ENCODE data around the gene KLK6.

KLK6 gene

GRCh38 chr19:50969413-50969760 lies at the start of gene KLK6:
Gene KLK6, minus strand, starts transcription at chr19:50969591. Its CDS starts 1,487 bp downstream, at chr19:50968104.
- TF ChIP-seq JUND (IDR thresholded peaks at IDR 0.05; ENCODE audit: low read depth), result no peak
- in situ Hi-C loops (cut with HindIII; ENCODE audit: low pct_unique_long_range_greater_than_20kb, low sequenced_read_pairs), result no loop called here
- DNase-seq (ENCODE audit: low read depth in 1 of 2, low spot score in 1 of 2), result no peak

GRCh38 chr19:51018745-51019543 lies 49.6 kb upstream of the KLK6 start:
- in situ Hi-C loops (cut with HindIII; ENCODE audit: low pct_unique_long_range_greater_than_20kb, low sequenced_read_pairs), result no loop called here

GRCh38 chr19:51016798-51017683 lies 47.6 kb upstream of the KLK6 start:
- TF ChIP-seq JUND (IDR thresholded peaks at IDR 0.05; ENCODE audit: low read depth), result no peak
- in situ Hi-C loops (cut with HindIII; ENCODE audit: low pct_unique_long_range_greater_than_20kb, low sequenced_read_pairs), result no loop called here
- peak; percentile 85 to 93 for DNase-seq (ENCODE audit: low read depth in 1 of 2, low spot score in 1 of 2)

More at GRCh38 chr19:51018745-51019543, 49.6 kb upstream of the KLK6 start:
- peak in 1 of 2 experiments; percentile 85 for DNase-seq (ENCODE audit: low read depth in 1 of 2, low spot score in 1 of 2)
- TF ChIP-seq JUND (IDR thresholded peaks at IDR 0.05; ENCODE audit: low read depth), result no peak

- in situ Hi-C loops (cut with HindIII; ENCODE audit: low pct_unique_long_range_greater_than_20kb, low sequenced_read_pairs), result no loop called here
- DNase-seq (ENCODE audit: low read depth in 1 of 2, low spot score in 1 of 2), result no peak
- TF ChIP-seq JUND (IDR thresholded peaks at IDR 0.05; ENCODE audit: low read depth), result no peak
Observed at GRCh38 chr19:51015691-51016267, 46.4 kb upstream of the KLK6 start.

GRCh38 chr19:51014242-51014641 lies 44.9 kb upstream of the KLK6 start:
- in situ Hi-C loops (cut with HindIII; ENCODE audit: low pct_unique_long_range_greater_than_20kb, low sequenced_read_pairs), result no loop called here
- DNase-seq (ENCODE audit: low read depth in 1 of 2, low spot score in 1 of 2), result no peak
- no peak for TF ChIP-seq JUND (IDR thresholded peaks at IDR 0.05; ENCODE audit: low read depth)

GRCh38 chr19:51012661-51013190 lies 43.3 kb upstream of the KLK6 start:
- in situ Hi-C loops (cut with HindIII; ENCODE audit: low pct_unique_long_range_greater_than_20kb, low sequenced_read_pairs), result no loop called here
- TF ChIP-seq JUND (IDR thresholded peaks at IDR 0.05; ENCODE audit: low read depth), result no peak
- no peak for DNase-seq (ENCODE audit: low read depth in 1 of 2, low spot score in 1 of 2)

- DNase-seq (ENCODE audit: low read depth in 1 of 2, low spot score in 1 of 2), result no peak
- in situ Hi-C loops (cut with HindIII; ENCODE audit: low pct_unique_long_range_greater_than_20kb, low sequenced_read_pairs), result no loop called here
- no peak for TF ChIP-seq JUND (IDR thresholded peaks at IDR 0.05; ENCODE audit: low read depth)
Observed at GRCh38 chr19:51010066-51010795, 40.8 kb upstream of the KLK6 start.

GRCh38 chr19:51009061-51009891 lies 39.9 kb upstream of the KLK6 start:
- in situ Hi-C loops (cut with HindIII; ENCODE audit: low pct_unique_long_range_greater_than_20kb, low sequenced_read_pairs), result no loop called here
- no peak for DNase-seq (ENCODE audit: low read depth in 1 of 2, low spot score in 1 of 2)
- TF ChIP-seq JUND (IDR thresholded peaks at IDR 0.05; ENCODE audit: low read depth), result no peak

GRCh38 chr19:51007488-51007887 lies 38.1 kb upstream of the KLK6 start:
- in situ Hi-C loops (cut with HindIII; ENCODE audit: low pct_unique_long_range_greater_than_20kb, low sequenced_read_pairs), result no loop called here
- TF ChIP-seq JUND (IDR thresholded peaks at IDR 0.05; ENCODE audit: low read depth), result no peak
- no peak for DNase-seq (ENCODE audit: low read depth in 1 of 2, low spot score in 1 of 2)

- in situ Hi-C loops (cut with HindIII; ENCODE audit: low pct_unique_long_range_greater_than_20kb, low sequenced_read_pairs), result no loop called here
- no peak for DNase-seq (ENCODE audit: low read depth in 1 of 2, low spot score in 1 of 2)
- TF ChIP-seq JUND (IDR thresholded peaks at IDR 0.05; ENCODE audit: low read depth), result no peak
Observed at GRCh38 chr19:51006406-51006805, 37.0 kb upstream of the KLK6 start.

GRCh38 chr19:51005248-51005647 lies 35.9 kb upstream of the KLK6 start:
- no peak for DNase-seq (ENCODE audit: low read depth in 1 of 2, low spot score in 1 of 2)
- TF ChIP-seq JUND (IDR thresholded peaks at IDR 0.05; ENCODE audit: low read depth), result no peak
- in situ Hi-C loops (cut with HindIII; ENCODE audit: low pct_unique_long_range_greater_than_20kb, low sequenced_read_pairs), result no loop called here

Measured in T47D (cell line).